HEK293T (cell line): Measurements from ENCODE around the gene UBA7.

Experiments used
- BHLHE40 ChIP-seq: fragments of 450-650 bp; IDR thresholded peaks from 2 replicates; pipeline ENCODE4 v1.6.1; 2016; ENCODE audit warnings: mild to moderate bottlenecking, moderate library complexity, borderline replicate concordance
- ELF4 ChIP-seq: fragments of 450-650 bp; IDR thresholded peaks from 2 replicates; pipeline ENCODE4 v1.6.1; 2017; ENCODE audit warnings: antibody characterized with exemption
- HDGF ChIP-seq: fragments of 450-650 bp; IDR thresholded peaks from 2 replicates; pipeline ENCODE4 v1.6.1; 2017; ENCODE audit warnings: antibody characterized with exemption, borderline replicate concordance
- L3MBTL2 ChIP-seq: fragments of 450-650 bp; conservative IDR thresholded peaks from 2 replicates; pipeline ENCODE4 v1.6.1; 2016; ENCODE audit warnings: mild to moderate bottlenecking
- SP1 ChIP-seq: fragments of 450-650 bp; IDR thresholded peaks from 2 replicates; pipeline ENCODE4 v1.6.1; 2017
- TARDBP ChIP-seq: fragments of 450-650 bp; IDR thresholded peaks from 2 replicates; pipeline ENCODE4 v1.6.1; 2016
- TF ChIP-seq, protein P1 (sequence below): fragments of 450-650 bp; IDR thresholded peaks from 2 replicates; pipeline ENCODE4 v1.6.1; 2016

DNA sequence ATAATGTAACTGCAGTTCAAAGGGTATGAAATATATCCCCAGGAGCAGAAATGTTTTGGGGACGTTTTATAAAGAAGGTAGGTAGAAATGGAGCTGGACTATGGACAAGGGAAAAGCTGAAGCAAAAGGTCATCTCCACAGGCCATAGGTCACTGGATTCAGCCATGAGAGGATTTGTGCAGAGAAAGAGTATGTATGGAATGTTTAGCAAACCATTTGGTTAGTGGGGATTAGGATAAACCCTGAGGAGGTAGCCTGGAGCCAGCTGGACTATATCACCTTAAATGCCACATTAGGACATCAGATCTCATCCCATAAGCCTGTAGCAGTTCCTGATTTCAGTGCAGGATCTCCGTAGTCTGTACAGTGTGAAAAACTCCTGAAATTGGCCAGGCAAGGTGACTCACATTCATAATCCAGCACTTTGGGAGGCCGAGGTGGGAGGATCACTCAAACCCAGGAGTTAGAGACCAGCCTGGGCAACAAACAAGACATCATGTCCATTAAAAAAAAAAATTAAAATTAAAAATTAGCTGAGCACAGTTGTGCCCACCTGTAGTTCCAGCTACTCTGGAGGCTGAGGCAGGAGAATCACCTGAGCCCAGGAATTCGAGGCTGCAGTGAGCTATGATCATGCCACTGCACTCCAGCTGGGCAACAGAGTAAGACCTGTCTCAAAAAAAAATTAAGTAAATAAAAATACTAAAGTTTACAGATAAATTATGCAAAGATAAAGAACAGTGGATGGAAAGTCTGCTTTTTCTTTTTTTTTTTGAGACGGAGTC lies 32.1 kb downstream of the UBA7 start:
- TF ChIP-seq ELF4: no peak
- TF ChIP-seq HDGF: no peak
- no peak for TF ChIP-seq TARDBP
- TF ChIP-seq BHLHE40: no peak
- no peak for TF ChIP-seq L3MBTL2
- no peak for TF ChIP-seq SP1
- TF ChIP-seq, protein P1, sequence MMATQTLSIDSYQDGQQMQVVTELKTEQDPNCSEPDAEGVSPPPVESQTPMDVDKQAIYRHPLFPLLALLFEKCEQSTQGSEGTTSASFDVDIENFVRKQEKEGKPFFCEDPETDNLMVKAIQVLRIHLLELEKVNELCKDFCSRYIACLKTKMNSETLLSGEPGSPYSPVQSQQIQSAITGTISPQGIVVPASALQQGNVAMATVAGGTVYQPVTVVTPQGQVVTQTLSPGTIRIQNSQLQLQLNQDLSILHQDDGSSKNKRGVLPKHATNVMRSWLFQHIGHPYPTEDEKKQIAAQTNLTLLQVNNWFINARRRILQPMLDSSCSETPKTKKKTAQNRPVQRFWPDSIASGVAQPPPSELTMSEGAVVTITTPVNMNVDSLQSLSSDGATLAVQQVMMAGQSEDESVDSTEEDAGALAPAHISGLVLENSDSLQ: no peak
